ENCODE results near the gene ADNP2. TPM values are rescaled to one million over a fixed set of nuclear protein-coding genes. Genes with fewer than 3 reads are reported as not detected.

The ADNP2 gene
- total and polyA plus RNA-seq, 2 of the 13 experiments (the other 11 are each of a cell fraction or from before 2014, with no cell fraction given): 10.8 to 25.5 TPM

DNA sequence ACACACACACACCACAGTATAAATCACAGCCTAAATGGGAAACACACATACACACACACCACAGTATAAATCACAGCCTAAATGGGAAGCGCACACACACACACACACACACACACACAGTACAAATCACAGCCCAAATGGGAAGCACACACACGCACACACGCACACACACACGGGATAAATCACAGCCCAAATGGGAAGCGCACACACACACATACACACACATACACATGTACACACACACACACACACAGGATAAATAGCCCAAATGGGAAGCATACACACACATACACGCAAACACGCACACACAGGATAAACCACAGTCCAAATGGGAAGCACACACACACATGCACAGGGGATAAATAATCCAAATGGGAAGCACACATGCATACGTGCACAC is 68.1 kb downstream of the ADNP2 start (continued):
- TF ChIP-seq, protein P1, sequence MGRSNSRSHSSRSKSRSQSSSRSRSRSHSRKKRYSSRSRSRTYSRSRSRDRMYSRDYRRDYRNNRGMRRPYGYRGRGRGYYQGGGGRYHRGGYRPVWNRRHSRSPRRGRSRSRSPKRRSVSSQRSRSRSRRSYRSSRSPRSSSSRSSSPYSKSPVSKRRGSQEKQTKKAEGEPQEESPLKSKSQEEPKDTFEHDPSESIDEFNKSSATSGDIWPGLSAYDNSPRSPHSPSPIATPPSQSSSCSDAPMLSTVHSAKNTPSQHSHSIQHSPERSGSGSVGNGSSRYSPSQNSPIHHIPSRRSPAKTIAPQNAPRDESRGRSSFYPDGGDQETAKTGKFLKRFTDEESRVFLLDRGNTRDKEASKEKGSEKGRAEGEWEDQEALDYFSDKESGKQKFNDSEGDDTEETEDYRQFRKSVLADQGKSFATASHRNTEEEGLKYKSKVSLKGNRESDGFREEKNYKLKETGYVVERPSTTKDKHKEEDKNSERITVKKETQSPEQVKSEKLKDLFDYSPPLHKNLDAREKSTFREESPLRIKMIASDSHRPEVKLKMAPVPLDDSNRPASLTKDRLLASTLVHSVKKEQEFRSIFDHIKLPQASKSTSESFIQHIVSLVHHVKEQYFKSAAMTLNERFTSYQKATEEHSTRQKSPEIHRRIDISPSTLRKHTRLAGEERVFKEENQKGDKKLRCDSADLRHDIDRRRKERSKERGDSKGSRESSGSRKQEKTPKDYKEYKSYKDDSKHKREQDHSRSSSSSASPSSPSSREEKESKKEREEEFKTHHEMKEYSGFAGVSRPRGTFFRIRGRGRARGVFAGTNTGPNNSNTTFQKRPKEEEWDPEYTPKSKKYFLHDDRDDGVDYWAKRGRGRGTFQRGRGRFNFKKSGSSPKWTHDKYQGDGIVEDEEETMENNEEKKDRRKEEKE (IDR thresholded peaks at IDR 0.05): no peak
- TF ChIP-seq SMAD3 (CRISPR knock-in tag; IDR thresholded peaks at IDR 0.05): no peak
- TF ChIP-seq RARA (CRISPR knock-in tag; IDR thresholded peaks at IDR 0.05): no peak

DNA sequence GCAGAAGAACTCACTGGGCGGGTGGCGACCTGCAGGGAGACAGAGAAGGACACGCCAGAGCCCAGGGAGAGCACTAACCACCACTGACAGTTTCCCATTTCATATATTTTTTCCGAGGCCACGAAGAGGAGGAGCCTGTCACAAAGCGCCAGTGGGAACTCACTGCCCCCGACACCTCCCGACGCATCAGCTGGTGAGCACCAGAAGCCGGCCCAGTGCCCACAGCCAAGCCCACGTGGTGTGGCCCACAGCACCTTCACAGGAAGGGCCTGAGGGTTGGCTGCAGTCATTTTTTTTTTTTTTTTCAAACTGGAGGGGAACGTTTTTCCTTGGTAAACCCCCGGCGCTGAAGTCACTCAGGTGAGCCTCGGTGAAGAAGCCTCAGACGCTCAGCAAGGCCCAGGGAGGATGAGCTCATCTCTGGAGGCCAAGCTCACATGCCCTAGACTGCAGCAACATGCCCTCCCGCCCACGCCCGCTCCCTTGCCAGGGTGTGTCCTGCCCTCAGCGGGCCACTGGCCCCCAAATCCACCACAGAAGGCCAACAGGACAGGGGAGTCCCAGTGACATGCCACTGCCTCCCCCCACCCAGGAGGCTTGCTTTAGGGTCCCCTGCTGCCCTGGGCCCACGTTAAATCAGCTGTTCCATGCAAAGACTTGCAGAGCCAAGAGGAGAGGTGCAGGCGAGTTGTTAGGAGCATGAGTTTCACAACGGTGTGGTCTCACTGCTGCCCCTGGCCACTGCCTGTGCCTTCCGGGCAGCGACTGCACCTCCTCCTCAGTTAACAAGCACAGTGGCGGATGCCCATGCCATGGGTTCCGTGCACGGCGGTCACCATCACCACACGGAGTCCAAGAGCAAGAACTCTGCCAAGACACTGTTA is 70.1 kb downstream of the ADNP2 start:
- no peak overlapping the region for H2AFZ ChIP-seq (ENCODE audit: low read length)
- H3K4me2 ChIP-seq (ENCODE audit: low read depth, low read length): no peak overlapping the region
- TF ChIP-seq HOXA3 (CRISPR knock-in tag; IDR thresholded peaks at IDR 0.05) (no peak), ZNF589 (CRISPR knock-in tag; conservative IDR thresholded peaks at IDR 0.05) (no peak), ZNF343 (CRISPR knock-in tag; IDR thresholded peaks at IDR 0.05) (no peak)
- TF ChIP-seq, protein P2, sequence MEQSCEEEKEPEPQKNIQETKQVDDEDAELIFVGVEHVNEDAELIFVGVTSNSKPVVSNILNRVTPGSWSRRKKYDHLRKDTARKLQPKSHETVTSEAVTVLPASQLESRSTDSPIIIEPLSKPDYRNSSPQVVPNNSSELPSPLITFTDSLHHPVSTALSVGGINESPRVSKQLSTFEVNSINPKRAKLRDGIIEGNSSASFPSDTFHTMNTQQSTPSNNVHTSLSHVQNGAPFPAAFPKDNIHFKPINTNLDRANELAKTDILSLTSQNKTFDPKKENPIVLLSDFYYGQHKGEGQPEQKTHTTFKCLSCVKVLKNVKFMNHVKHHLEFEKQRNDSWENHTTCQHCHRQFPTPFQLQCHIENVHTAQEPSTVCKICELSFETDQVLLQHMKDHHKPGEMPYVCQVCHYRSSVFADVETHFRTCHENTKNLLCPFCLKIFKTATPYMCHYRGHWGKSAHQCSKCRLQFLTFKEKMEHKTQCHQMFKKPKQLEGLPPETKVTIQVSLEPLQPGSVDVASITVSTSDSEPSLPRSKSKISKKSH (CRISPR knock-in tag; IDR thresholded peaks at IDR 0.05; ENCODE audit: borderline replicate concordance): no peak
- no peak overlapping the region for H3K4me3 ChIP-seq (replicated peaks in 1 of 3; ENCODE audit: insufficient read depth in 1 of 3, low read depth in 2 of 3, low read length in 3 of 3)
- DNase-seq (ENCODE audit: low spot score): no peak
- WGBS (ENCODE audit: low lambda C conversion rate): 94% methylated on average over 14 of the region's 30 CpGs
- no peak for ATAC-seq
- ChIA-PET CTCF (ENCODE audit: low intra/inter-chr PET ratio, low total read pairs) (no interaction called here), POLR2A (no interaction called here)
- BruUV-seq (replicated peaks): no TSS peak
- H3K27ac ChIP-seq (ENCODE audit: extremely low read length, insufficient read depth, low read length): no peak overlapping the region
- H3K79me2 ChIP-seq (ENCODE audit: insufficient read depth, low read length): no peaks in the 10 kb centered on the region
- no peaks in the 10 kb centered on the region for H3K27me3 ChIP-seq (ENCODE audit: control insufficient read depth in 1 of 2, insufficient read depth in 2 of 2, low read length in 2 of 2)
- intact Hi-C loops (cut with micrococcal nuclease; ENCODE audit: unreplicated experiment): no loop called here
- no peak overlapping the region for H3K9ac ChIP-seq (ENCODE audit: insufficient read depth, low read depth, low read length)
- H3K4me1 ChIP-seq (ENCODE audit: insufficient read depth, low read length): peaks cover 13% of the 10 kb centered on the region
- no peaks in the 10 kb centered on the region for H3K36me3 ChIP-seq (replicated peaks in 1 of 2; ENCODE audit: control insufficient read depth in 1 of 2, insufficient read depth in 2 of 2, low read length in 2 of 2)
- no peak for FAIRE-seq
- in situ Hi-C loops (cut with HindIII; ENCODE audit: extremely low pct_ligation_motif_present, low pct_unique_long_range_greater_than_20kb): no loop called here
- H3K9me3 ChIP-seq (ENCODE audit: low read length): no peaks in the 10 kb centered on the region
- H4K20me1 ChIP-seq (ENCODE audit: insufficient read depth, low read length): no peaks in the 10 kb centered on the region
